HG03469 (cell line): ENCODE data around the gene NFIB.

ENCODE experiments used
- ATAC-seq: cut with Tn5 transposase; IDR thresholded peaks from one replicate; pipeline ENCODE4 v1.9.1; 2021; ENCODE audit warnings: mild to moderate bottlenecking, moderate library complexity, moderate number of reproducible peaks; ENCODE audit not compliant: unreplicated experiment

NFIB gene

DNA sequence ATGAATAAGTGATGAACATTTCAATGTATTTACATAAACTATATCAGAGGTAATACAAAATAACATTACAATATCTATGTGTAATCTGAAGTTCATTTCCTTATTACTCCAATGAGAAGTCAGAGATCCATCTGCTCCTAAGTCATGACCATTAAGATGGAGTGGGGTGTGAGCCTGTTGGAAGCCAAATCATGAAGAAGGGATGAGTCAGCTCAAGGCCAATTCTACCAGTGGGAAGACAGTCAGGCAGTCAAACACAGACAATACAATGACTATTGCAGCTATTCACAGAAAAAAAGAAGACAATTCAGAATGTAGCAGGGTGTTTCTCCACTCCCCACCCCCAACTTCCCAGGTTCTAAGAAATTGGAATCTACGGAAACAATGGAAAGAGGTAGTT, 155.0 kb downstream of the NFIB start:
- no peak for ATAC-seq

DNA sequence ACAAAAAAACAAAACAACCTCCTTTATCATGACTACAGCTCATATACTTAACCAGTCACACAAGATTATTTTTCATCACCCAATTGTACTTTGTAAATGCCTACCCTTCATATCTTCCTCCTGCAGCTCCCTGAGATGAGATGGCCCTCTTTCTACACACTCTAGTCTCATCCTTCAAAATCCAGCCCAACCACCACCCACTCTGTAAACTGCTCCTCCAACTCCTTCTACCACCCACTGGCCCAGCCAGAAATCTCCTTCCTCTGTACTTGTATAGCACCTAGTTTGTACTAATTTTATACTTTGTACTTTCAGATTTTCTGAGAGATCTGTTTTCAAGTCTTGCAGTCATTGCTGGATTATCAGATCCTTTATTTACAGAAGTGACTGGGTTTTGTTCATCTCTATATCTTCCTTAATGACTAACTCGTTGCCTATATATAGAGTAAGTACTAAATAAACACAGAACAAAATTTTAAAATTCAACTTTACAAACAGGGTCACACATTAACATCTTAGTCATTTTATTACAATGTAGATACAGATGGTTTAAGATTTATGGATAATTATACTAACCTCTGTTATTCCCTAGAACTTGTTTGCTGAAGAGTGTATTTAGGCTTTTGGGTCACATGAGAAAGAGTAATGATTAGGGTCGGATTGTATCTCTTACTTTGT, 155.7 kb downstream of the NFIB start:
- no peak for ATAC-seq

DNA sequence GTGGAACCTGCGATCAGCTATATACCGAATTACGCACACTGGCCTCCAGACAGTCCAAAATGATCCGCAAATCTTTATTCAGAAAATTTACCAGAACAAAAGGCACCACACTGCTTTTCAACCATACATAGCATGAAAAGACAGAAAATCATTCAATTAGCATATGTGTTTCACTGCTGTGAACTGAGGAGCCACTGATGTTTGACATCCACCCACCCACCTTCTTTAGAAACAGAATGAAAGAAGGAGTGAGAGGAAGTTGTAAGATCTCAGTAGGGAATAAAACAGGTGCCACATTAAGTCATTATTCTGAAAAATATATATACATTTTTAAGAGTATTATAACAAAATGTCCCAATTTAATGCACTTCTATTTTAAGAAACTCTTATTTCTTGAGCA, 156.8 kb downstream of the NFIB start:
- ATAC-seq: no peak

DNA sequence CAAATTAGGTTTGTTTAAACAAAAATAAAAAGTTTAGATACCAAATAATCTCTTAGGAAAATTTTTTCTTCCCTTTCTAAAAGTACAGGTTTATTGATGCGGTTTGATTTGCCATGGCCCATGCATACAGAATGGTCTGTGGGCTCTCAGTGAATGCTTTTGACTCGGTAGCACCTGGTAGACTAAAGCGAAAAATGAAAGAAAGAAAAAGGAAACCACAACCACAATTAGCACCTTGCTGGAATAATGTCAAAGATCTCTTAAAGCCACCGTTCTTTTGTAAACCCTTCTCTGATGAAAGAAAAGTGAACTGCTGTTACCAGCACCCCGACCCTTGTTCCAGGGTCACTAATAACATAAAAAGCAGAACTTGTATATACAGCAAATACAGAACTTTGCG, 157.9 kb downstream of the NFIB start:
- ATAC-seq: peak; percentile 93

DNA sequence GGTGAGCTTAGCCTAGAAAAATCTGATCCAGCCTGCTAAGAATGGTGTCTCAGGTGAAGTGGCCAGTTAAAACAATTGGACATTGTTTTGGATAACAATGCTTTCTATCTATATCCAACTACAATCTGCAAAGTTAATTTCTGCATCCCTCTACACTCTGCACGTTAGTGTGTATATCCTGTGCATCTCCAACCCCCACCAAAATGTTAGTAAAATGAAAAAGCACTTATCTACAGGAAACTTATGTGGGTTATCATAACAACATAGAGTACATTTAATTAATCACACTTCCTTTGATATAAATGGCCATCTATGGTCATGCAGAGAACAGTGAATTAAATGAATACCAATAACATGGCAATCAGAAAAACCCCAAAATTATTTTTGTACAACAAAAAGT, 158.7 kb downstream of the NFIB start:
- ATAC-seq: no peak

DNA sequence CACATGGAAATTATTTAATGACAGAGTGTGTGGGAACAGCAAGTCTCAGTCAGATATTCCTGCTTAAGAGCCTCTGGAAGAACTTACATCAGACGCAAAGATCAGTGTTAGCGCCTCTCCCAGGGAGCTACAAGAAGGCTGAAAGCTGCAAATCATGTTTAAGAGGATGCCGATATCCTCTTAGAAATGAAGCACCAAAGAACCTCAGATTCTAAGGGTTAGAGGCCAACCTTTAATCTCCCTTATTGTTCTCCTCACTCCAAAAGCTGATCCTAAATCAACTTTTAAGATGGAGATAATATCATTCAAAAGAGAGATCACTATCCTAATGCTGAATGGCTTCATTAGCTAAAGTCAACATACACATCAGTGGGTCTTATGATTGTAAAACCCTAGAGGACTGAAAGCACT, 160.6 kb downstream of the NFIB start:
- no peak for ATAC-seq

DNA sequence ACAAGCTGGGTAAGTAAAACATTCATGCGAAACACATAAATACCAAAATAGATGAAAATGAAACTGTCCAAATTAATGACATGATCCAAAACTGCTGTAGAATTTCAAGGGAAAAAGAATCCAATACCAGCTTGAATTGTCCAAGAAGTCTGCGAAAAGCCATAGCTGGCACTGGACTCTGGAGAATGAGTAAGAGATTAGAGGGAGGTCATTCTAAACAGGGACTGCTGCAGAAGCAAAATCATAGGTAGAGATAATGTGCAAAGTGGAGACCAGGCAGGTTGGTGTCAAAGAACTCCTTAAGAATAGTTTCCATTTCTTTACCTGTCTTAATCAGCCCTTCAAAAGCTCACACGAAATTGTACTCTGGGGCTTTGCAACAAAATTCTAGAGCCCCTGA, 162.5 kb downstream of the NFIB start:
- no peak for ATAC-seq

DNA sequence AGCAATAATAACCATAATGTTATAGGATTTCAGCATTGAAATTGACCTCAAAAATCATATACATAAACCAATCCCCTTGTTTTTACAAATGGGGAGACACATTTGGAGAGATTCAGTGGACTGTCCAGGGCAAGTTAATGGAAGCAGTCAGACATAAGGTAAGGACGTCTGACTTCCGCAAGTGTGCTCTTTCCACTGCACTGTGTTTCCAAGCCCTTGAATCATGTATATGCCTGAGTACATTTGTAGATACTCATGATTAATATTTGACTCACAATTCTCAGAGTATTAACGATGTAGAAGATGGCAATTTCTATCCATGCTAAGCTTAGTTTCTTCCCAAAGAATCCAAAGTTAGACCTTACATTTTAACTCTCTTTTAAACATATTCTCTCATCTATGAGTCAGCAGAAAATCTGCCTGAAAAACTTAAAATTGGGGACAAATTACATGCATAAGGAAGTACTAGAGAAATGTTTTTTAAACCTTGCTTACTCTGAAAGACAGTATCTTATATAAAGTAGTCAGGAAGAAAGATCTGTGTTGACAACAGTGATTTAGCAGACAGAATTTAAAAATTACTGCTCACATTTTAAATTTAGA, 165.3 kb downstream of the NFIB start:
- no peak for ATAC-seq

DNA sequence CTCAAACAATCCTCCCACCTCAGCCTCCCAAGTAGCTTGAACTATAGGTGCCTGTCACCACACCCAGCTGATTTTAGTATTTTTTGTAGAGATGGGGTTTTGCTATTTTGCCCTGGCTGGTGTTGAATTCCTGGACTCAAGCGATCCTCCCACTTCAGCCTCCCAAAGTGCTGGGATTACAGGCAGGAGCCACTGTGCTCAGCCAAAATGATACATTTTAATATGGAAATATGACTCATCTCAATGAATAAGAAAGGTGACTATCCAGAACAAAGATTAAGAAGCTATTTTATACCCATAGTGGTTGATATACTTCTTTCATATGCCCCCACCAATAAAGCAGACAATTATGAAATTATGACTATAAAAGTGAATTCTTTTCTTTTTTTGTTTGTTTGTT, 166.2 kb downstream of the NFIB start:
- no peak for ATAC-seq

DNA sequence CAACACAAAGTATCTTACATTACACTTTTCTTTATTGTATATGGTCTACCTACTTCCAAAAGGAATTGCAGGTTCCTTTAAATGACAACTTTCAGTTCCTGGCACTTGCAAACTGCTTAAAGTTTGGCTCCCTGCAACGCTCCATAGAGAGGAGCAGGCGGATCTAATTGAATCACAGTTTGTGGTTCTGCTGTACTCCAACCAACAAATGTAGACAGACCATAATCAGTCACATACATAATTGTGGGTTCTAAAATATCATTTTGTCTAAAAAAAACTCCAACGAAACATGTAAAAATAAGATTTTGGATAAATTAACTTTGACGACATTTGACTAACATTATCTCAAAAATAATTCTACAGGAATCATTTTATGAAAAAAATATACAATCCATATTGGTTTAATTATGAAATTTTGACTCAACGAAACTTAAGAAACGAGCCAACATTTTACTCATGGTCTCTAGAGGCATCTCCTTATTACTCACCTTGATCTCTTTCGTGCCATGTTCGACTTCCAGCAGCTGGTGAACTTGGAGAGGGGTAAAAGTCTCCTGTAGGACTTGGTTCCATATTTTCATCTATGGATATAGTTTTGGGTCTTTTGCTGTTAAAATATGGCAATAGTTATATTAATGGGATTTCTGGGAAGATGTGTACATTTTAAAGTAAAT, 167.6 kb downstream of the NFIB start:
- ATAC-seq: no peak

DNA sequence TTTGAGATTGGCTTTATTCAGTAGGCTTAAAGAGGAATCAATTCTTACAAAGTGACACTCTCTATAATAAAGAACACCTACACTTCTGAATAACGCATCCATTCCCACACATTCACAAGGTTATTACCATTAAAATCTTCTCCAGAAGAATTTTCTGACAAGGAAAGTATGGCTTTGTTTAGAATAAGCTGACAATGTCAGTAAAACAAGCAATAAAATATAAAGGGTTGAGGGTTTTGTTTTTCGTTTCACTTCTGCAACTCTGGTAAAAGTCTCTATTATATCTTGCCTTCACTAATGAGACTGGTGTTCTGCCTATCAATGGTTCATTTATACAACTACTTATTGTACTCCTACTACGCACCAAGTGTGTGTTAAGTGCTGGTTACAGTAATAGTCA, 169.7 kb downstream of the NFIB start:
- ATAC-seq: no peak

DNA sequence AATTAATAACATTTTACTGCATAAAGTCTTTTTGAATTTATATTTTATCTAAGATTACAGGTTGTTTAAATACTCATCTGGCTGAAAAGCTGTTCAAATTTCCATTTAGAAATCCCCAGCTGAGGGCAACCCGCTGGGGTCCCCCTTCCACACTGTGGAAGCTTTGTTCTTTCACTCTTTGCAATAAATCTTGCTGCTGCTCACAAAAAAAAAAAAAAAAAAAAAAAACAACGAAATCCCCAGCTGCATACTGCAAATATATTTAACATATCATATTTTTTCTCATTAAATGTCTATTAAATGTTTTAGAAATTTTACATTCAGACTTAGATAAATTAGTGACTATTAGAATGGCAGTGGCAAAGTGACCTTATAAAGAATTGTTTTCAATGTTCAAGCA, 172.2 kb downstream of the NFIB start:
- no peak for ATAC-seq

DNA sequence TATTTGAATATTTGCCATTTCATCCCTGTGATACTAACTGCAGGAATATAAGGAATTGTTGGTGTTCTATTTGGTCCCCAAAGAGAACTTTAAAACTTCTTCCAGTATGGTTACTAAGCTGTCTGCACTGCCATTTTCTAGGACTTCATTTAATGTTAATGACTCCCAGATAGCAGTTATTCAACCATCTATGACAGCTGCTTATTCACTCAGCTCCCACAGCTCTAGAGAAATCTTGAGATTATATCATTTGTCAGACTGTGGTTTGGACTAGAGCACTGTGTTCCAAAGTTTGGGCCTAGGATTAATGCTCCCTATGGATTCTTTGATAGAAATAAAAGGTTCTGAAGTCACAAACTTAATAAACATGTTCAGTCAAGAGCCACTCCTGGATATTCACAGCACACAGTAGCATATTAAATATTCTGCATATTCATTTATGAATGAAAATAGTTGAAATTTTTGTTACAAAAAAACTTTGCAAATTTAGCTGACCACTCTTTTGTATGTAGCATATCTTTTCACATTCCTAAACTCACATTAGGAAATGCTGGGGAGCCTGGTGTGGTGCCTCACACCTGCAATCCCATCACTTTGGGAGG, 173.7 kb downstream of the NFIB start:
- ATAC-seq: no peak

DNA sequence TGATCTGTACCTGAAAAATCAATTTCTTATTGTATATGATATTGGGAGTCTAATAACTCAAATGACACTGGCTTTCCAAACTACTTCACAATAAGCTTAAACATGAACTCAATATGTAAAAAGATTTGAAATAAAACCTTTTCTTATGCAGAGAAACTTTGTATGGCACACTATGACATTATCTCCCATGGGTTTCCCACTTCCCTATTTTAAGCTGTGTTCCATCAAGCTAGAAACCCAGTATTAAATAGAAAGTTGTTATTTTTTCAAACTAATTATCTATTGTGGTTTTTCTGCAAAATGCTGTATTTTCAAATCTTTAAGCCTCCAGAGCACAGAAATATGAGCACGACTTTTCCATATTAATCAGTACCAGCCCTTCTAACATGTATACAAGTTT, 174.7 kb downstream of the NFIB start:
- ATAC-seq: no peak

DNA sequence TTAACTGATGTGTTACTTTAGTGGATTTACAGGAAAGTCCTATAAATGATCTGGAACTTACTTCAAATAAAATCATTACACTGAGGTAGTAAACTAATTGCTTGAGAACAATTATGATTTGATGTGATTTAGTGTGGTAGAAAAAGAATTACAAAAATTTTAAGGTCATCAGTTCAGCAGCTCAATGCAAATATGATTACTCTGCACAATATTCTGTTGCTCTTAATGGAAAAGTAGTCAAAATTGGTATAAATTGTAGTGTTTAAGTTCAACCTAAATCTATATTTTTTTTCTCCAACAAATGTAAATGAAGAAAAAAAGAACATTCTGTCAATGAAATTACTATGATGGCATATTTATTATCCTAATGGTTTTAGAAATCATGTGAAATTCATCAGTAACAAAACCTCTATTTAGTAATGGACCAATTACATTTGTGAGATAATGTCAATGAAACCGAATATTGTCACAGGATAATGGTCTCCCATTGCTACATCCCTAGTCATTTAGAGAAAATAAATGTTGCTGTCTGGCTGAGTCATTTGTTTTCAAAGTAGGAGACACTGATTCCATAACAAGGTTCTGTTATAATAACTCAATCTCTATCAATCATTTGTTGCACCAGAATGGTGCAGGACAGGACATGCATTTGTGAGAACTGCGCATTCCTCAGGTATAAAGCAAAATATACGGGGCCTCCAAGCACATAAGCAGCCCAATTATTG, 177.1 kb downstream of the NFIB start:
- ATAC-seq: no peak

DNA sequence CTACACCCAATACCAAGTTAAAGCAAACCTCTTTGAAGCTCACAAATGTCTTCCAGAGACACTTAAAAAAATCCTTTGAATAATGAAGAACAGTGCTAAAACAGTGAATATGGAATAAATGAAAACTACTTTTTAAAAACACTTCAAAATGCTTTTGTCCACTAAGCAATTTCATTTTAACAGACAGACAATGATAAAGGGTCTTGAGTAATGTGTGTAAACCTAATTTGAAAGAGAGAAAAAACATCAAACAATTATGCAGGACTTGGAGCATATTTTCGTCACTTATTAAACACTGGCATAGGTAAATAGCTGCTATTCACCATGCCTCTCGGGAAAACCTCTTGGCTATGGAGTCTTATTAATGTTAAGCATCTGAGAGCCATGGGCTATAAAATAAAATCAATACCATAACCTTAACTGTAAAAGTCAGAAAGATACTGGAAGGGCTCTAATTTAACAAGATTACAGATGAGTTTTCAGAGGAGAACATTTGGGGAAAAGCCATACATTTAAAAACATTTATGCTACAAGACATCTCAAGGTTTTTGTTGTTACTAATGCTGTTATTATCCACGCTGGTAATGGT, 177.8 kb downstream of the NFIB start:
- ATAC-seq: no peak

DNA sequence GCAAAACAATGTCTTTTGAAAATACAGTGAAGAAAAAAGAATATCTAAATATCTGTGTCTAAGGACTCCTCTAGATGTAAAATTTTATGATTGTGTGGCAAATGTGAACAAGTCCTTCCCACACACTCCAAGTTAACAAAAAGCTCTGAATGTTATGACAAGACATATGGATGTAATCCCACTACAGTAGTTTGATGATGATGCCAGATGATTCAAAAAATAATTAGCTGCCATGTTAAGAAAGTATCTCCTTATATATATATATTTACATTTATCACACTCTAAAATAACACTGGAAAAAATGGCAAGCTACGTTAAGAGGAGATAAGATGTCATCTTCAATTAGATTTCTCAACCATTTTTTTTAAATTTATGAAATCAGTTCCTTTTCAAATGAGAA, 178.5 kb downstream of the NFIB start:
- ATAC-seq: no peak

DNA sequence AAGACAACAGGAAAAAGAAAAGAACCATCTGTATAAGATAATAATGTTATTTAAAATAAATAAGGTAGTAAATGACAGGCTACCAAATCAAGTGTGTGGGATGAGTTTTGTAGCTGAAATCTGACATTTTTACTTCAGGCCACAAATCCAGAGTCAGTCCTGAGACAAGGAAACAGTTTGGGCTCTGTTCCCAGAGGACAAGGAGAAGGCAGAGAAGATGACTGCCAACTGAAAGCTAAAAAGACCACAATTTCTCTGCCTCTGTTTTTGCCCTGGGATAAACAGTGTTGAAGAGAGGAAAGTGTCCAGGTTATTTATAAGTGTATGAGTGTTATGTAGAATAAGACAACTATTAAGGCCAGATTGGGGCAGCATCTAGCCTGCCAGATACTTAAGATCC, 180.5 kb downstream of the NFIB start:
- ATAC-seq: no peak

DNA sequence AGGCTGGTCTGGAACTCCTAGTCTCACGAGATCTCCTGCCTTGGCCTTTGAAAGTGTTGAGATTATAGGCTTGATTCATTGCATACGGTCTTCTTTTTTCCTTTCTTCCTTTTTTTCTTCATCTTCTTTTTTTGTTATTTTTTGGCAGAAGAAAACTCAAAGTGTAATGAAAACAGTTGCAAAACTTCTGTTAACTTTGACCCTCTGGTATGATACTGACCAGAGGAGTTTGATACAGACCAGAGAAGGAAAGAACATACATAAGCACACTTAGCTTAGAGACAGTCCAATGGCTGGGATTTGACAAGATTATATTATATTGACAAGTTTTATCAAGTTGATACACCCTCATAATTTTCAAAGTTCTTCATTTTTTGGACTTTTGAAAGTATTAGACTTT, 181.2 kb downstream of the NFIB start:
- ATAC-seq: no peak

DNA sequence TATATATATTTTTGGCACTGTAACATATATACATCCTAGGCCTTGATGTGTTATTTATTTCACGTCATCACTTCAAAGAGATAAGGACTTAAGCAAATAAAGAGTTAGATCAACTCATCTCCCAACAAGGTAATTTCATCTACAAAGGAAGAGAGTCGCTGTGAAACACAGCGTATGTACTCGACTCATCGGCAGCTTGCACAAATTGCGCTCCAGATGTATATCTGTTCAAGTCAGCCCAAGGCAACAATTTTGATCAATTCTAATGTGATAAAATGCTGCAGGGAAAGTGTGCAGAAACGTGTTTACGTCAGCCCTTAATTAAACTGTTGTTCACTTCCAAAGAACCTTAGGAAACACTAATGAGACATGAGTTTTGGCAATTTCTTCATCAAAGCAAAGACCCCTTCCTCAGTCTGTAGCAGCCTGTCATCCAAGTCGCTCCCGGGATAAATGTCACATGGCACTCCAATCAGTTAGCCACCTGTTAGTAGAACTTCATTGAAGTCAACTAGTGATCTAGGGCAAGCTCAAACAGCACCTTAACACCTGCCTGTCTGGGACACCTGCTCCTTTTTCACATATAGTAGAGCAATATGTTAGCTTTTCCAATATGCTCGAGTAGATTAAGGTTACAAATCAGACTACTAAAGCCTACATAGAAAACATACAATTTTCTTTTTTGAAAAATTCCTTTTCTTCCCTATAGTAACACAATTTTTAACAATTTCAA, 182.4 kb downstream of the NFIB start:
- no peak for ATAC-seq
